HUES64 (cell line): Measurements from ENCODE around the gene C4B.
"Not testable (repeated sequence)": the region's sequence is repeated elsewhere in the genome, so short reads cannot be mapped to it uniquely, and the experiment has no call there.

Experiments
- H3K27ac ChIP-seq: 2 replicates; pipeline ENCODE4 v1.7.0; 2013; ENCODE audit warnings: low read depth, low read length, inconsistent platforms
- H3K27me3 ChIP-seq: 2 replicates; pipeline ENCODE4 v1.6.1; 2013; ENCODE audit warnings: mild to moderate bottlenecking, low read length; ENCODE audit not compliant: insufficient read depth
- H3K36me3 ChIP-seq: 2 replicates; pipeline ENCODE4 v1.6.1; 2013; ENCODE audit warnings: mild to moderate bottlenecking, low read length; ENCODE audit not compliant: insufficient read depth
- H3K4me1 ChIP-seq: 2 replicates; pipeline ENCODE4 v1.6.1; 2013; ENCODE audit warnings: mild to moderate bottlenecking, low read length, moderate library complexity; ENCODE audit not compliant: insufficient read depth
- H3K4me3 ChIP-seq: 2 replicates; pipeline ENCODE4 v1.5.1; 2013; ENCODE audit warnings: mild to moderate bottlenecking, low read length, moderate library complexity
- H3K9ac ChIP-seq: 2 replicates; pipeline ENCODE4 v1.6.1; 2013; ENCODE audit warnings: mild to moderate bottlenecking, low read depth, low read length
- H3K9me3 ChIP-seq: 2 replicates; pipeline ENCODE4 v1.6.1; 2013; ENCODE audit warnings: low read depth, low read length; ENCODE audit not compliant: insufficient read depth
- WGBS: fragments of 150-250, 120-280 bp; methylation state at CpG from one replicate; pipeline ENCODE4 v1.1.7; 2013; ENCODE audit warnings: missing lambda C conversion rate; 5-methylcytosine and 5-hydroxymethylcytosine counted together

Gene C4B

DNA sequence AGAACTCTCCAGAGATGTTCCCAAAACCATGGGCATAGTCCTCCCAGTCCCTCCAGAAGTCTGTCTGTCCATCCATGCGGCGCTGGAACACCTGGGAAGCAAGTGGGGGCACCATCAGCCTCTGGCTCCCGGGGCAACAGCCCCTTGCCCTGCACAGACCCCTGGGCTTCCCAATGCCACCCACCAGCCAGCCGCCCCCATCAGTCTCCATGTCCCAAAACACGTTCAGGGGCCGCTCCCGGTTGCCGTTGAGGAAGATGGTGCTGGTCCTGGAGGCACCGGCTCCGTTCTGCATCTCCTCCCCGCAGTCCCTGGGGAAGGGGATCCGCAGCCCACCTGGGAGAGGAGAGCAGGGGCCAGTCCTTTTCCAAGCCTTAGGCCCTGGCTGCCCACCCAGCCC is 5.1 kb upstream of the C4B start:
- H3K4me1 ChIP-seq, H3K27ac ChIP-seq, H3K36me3 ChIP-seq, H3K27me3 ChIP-seq, H3K4me3 ChIP-seq, H3K9ac ChIP-seq, H3K9me3 ChIP-seq: not testable (repeated sequence)
- WGBS: 88% methylated on average over 9 of the region's 12 CpGs

- H3K9me3 ChIP-seq, H3K4me3 ChIP-seq, H3K27ac ChIP-seq, H3K36me3 ChIP-seq, H3K27me3 ChIP-seq, H3K9ac ChIP-seq, H3K4me1 ChIP-seq: not testable (repeated sequence)
- WGBS: 83% methylated on average over 13 of the region's 27 CpGs
Measured at GRCh38 chr6:32010856-32011530, 3.6 kb upstream of the C4B start.

DNA sequence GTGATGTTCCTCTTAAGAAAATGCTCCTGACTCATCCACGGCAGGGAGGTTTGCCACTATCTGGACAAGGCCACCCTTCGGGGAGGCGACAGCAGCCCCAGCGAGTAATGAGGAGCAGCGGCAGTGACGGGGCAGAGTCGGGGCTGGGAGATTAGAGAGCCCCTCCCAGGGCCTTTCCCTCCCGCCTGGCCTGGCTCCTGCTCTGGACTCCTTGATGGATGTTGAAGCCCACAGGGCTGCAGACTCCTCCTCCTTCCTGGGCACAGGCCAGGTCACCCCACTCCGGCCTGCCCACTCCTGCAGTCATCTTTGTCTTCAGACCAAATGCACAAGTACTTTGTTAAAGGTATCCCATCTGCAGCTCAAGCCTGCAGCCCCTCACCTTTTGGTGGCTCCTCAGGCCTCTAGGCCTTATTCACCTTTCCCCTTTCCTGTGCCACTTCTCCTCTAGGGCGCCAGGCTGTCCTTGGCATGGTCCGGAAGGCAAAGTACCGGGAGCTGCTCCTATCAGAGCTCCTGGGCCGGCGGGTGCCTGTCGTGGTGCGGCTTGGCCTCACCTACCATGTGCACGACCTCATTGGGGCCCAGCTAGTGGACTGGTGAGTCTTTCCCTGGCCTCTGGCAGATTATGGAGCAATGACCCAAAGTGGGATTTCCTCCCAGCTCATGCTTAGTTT is 1.5 kb upstream of the C4B start:
- H3K36me3 ChIP-seq, H3K4me1 ChIP-seq, H3K9me3 ChIP-seq, H3K27me3 ChIP-seq, H3K9ac ChIP-seq, H3K27ac ChIP-seq, H3K4me3 ChIP-seq: not testable (repeated sequence)
- 92% methylated on average over 16 of the region's 17 CpGs for WGBS

GRCh38 chr6:32013738-32014137 is 857 bp upstream of the C4B start:
- WGBS: no CpG with 5 or more reads among the region's 5 CpGs
- H3K9me3 ChIP-seq, H3K27ac ChIP-seq, H3K4me3 ChIP-seq, H3K27me3 ChIP-seq, H3K36me3 ChIP-seq, H3K9ac ChIP-seq, H3K4me1 ChIP-seq: not testable (repeated sequence)

GRCh38 chr6:32022100-32022499 is 7.5 kb downstream of the C4B start:
- not testable (repeated sequence) for H3K9ac ChIP-seq, H3K4me1 ChIP-seq, H3K36me3 ChIP-seq, H3K9me3 ChIP-seq, H3K4me3 ChIP-seq, H3K27ac ChIP-seq, H3K27me3 ChIP-seq
- no CpG with 5 or more reads among the region's 10 CpGs for WGBS

DNA sequence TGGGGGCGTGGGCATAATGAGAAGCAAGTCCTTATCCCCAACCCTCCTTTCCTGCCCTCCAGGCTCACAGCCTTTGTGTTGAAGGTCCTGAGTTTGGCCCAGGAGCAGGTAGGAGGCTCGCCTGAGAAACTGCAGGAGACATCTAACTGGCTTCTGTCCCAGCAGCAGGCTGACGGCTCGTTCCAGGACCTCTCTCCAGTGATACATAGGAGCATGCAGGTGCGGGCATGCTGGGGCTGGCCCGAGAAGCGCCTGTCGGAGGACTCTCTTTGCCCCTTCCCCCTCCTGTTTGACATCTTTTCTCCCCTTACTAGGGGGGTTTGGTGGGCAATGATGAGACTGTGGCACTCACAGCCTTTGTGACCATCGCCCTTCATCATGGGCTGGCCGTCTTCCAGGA is 14.0 kb downstream of the C4B start:
- H3K9me3 ChIP-seq, H3K4me1 ChIP-seq, H3K27ac ChIP-seq, H3K27me3 ChIP-seq, H3K4me3 ChIP-seq, H3K9ac ChIP-seq, H3K36me3 ChIP-seq: not testable (repeated sequence)
- 85% methylated on average over 4 of the region's 10 CpGs for WGBS

DNA sequence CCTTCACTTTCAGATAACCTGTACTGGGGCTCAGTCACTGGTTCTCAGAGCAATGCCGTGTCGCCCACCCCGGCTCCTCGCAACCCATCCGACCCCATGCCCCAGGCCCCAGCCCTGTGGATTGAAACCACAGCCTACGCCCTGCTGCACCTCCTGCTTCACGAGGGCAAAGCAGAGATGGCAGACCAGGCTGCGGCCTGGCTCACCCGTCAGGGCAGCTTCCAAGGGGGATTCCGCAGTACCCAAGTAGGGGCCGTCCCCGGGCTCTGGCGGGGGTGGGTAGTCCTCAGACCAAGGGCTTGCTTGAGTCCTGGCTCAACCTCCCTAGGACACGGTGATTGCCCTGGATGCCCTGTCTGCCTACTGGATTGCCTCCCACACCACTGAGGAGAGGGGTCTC is 15.0 kb downstream of the C4B start:
- WGBS: 91% methylated on average over 5 of the region's 14 CpGs
- not testable (repeated sequence) for H3K4me3 ChIP-seq, H3K27me3 ChIP-seq, H3K9ac ChIP-seq, H3K9me3 ChIP-seq, H3K36me3 ChIP-seq, H3K27ac ChIP-seq, H3K4me1 ChIP-seq

- not testable (repeated sequence) for H3K9ac ChIP-seq, H3K9me3 ChIP-seq, H3K27me3 ChIP-seq, H3K4me1 ChIP-seq, H3K4me3 ChIP-seq, H3K36me3 ChIP-seq, H3K27ac ChIP-seq
- no CpG with 5 or more reads among the region's 16 CpGs for WGBS
Measured at GRCh38 chr6:32035283-32036013, 20.9 kb downstream of the C4B start.

DNA sequence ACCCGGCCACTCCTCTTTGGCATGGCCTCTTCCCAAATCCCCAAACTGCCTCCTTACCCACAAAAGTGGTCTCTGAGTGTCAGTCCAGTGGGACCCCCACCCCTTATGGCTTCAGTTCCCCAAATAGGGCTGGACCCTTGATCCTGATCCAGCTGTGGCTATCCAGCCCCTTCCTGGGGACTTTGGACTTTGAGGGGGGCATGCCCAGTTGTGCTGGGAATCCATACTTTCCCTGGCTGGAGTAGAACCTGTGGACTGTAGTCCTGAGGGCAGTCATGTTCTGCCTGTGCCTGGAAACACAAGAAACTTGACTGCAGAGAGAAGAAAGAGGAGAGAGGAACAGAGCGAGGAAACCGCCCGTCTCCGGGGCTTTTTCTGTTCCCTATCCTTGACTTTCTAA is 22.5 kb downstream of the C4B start:
- H3K9me3 ChIP-seq: not testable (repeated sequence)
- 95% methylated on average over 5 of the region's 5 CpGs for whole genome bisulfite sequencing

DNA sequence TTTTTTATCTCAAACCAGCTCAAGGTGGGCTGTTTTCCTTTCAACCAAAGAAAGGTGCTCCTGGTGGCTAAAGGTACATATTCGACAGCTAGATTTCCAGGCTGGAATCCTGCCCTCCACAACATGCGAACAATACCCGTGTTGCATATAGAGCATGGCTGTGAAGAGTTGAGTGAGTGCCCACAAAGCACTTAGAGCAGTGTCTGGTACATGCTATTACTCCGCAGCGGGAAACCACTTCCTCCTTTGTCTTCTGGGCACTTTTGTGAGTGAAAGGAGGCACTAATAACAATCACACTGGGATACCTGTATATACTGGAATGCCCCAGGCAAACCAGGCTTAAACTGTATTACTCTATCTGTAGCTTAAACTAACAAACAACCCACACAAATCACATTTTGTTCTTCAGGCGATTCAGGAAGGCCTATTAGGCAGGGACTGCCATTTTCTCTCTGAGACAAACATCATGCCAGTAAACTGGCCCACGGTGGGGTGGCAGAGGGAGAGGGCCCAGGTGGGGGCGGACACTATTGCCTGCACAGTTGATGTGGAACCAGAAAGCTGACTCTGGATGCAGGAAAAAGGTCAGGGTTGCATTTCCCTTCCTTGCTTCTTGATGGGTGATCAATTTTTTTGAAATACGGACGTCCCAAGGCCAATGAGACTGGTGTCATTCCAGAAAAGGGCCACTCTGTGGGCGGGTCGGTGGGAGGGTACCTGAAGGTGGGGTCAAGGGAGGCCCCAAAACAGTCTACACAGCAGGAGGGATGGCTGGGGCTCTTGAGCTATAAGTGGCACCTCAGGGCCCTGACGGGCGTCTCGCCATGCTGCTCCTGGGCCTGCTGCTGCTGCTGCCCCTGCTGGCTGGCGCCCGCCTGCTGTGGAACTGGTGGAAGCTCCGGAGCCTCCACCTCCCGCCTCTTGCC is 23.3 kb downstream of the C4B start, which contains the start of gene CYP21A2:
Gene CYP21A2 (plus strand): TSS at position 818 of the 927 bp plus-strand sequence. CDS start 8 bp downstream, at position 826.
- H3K9me3 ChIP-seq, H3K27ac ChIP-seq, H3K36me3 ChIP-seq, H3K27me3 ChIP-seq, H3K9ac ChIP-seq, H3K4me3 ChIP-seq, H3K4me1 ChIP-seq: not testable (repeated sequence)
- WGBS: 91% methylated on average over 13 of the region's 19 CpGs

More for the DNA sequence above, 22.5 kb downstream of the C4B start:
- H3K9ac ChIP-seq, H3K4me1 ChIP-seq, H3K27ac ChIP-seq, H3K36me3 ChIP-seq, H3K27me3 ChIP-seq, H3K4me3 ChIP-seq: not testable (repeated sequence)

DNA sequence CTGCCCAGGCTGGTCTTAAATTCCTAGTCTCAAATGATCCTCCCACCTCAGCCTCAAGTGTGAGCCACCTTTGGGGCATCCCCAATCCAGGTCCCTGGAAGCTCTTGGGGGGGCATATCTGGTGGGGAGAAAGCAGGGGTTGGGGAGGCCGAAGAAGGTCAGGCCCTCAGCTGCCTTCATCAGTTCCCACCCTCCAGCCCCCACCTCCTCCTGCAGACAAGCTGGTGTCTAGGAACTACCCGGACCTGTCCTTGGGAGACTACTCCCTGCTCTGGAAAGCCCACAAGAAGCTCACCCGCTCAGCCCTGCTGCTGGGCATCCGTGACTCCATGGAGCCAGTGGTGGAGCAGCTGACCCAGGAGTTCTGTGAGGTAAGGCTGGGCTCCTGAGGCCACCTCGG is 24.3 kb downstream of the C4B start:
- H3K27me3 ChIP-seq, H3K27ac ChIP-seq, H3K9ac ChIP-seq, H3K9me3 ChIP-seq, H3K4me3 ChIP-seq, H3K4me1 ChIP-seq, H3K36me3 ChIP-seq: not testable (repeated sequence)
- 75% methylated on average over 1 of the region's 5 CpGs for WGBS
